ENCODE measurements around the gene COL23A1.

DNA sequence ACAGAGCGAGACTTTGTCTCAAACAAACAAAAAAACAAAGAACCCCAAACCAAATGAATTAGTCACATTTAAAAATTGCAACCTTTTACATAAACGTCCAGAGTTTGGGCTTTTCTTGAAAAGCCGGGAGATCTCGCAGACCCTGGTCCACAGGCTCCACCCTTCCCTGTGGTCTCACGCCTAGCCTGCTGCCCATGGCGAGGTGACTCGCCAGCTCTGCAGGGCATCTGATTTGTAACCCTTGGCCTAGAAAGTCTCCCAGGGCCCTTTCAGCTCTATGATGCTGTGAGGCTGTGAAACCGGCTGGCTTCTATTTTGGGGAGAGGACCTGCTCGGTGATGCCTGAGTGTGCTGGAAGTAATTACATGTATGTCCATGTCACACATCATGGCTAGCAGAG is 312.8 kb downstream of the COL23A1 start:
- no peak for TF ChIP-seq POLR2AphosphoS5 (IDR thresholded peaks at IDR 0.05)
- TF ChIP-seq, protein P1, sequence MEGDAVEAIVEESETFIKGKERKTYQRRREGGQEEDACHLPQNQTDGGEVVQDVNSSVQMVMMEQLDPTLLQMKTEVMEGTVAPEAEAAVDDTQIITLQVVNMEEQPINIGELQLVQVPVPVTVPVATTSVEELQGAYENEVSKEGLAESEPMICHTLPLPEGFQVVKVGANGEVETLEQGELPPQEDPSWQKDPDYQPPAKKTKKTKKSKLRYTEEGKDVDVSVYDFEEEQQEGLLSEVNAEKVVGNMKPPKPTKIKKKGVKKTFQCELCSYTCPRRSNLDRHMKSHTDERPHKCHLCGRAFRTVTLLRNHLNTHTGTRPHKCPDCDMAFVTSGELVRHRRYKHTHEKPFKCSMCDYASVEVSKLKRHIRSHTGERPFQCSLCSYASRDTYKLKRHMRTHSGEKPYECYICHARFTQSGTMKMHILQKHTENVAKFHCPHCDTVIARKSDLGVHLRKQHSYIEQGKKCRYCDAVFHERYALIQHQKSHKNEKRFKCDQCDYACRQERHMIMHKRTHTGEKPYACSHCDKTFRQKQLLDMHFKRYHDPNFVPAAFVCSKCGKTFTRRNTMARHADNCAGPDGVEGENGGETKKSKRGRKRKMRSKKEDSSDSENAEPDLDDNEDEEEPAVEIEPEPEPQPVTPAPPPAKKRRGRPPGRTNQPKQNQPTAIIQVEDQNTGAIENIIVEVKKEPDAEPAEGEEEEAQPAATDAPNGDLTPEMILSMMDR (IDR thresholded peaks at IDR 0.05): no peak
- no peak for TF ChIP-seq POLR2A (IDR thresholded peaks at IDR 0.05)

Data from gastroesophageal sphincter (tissue), 3 donors.